ENCODE measurements around the gene ITGA3. TPM values are rescaled to one million over a fixed set of nuclear protein-coding genes. Genes with fewer than 3 reads are reported as not detected.
A peak's percentile ranks its signal among the peaks of the same experiment; 100 is the strongest.

ITGA3 gene
- total RNA-seq, 4 donors from 2014 or later, result 44.4 to 86.3 (median 77.0) TPM

DNA sequence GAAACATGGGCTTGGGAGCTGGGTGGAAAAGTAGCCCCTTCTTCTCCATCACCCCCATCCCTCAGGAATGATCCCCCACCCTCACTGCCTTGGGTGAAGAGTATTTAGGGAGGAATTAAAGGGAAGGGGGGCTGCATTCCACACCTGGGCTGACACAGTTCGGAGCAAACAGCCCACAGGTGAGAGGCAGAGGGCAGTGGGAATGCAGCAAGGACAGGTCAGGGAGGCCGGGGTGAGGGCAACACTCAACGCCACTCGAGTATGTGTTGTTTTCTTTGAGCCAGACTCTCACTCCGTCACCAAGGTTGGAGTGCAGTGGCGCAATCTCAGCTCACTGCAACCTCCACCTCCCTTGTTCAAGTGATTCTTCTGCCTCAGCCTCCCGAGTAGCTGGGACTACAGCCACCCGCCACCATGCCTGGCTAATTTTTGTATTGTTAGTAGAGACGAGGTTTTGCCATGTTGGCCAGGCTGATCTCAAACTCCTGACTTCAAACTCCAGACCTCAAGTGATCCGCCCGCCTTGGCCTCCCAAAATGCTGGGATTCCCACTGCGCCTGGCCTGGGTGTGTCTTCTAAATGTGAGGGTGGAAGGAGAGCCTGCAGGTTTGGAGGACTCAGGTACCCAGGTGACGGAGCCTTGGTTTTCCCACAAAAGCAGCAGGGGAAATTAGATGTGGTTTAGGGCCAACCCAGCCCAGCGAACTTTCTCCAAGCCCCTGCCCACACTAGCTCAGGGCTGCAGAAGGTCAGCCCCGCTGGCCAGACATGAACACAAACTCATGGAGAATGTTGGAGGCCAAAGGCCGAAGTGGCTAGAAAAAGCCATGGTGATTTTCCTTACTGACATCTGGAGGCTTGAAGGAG, 21.2 kb upstream of the ITGA3 start:
- intact Hi-C loops (cut with DNase I), result no loop called here
- H3K27me3 ChIP-seq, result no peaks in the 10 kb centered on the region
- H3K27ac ChIP-seq, result peak overlapping the region in 1 of 4 donors; percentile 14
- peaks cover 8 to 45% (median 20%) of the 10 kb centered on the region in 3 donors for H3K4me1 ChIP-seq
- H3K36me3 ChIP-seq, result no peaks in the 10 kb centered on the region
- DNase-seq, result no peak
- H3K9me3 ChIP-seq, result no peaks in the 10 kb centered on the region
- H3K4me3 ChIP-seq, result no peak overlapping the region
- TF ChIP-seq POLR2A (IDR thresholded peaks at IDR 0.05), result no peak
- WGBS, 2 donors, result 78 to 87% methylated on average over 9 to 12 of the region's 16 CpGs

DNA sequence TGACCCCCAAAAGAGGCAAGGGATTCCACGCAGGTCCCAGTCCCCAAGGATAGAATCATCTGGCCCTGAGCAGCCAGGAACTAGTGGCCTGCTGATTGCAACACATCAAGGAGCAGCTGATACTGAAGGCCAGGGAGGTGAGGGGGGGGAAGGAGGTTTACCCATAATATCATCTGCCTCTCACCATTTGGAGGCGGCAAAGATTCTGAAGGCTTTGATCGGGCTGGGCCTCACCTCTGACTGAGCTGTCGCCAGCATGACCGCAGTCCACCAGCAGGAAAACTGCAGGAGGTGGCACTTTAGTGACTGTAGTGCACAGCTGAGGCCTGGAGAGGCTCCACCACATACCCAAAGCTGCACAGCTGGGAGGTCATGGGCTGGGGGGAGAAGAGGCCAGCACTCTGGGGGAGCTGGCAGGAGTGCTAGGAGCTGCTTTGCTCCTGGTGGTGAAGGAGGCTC, 20.5 kb upstream of the ITGA3 start:
- WGBS, 2 donors, result 82 to 90% methylated on average over 1 to 3 of the region's 5 CpGs
- intact Hi-C loops (cut with DNase I), result no loop called here

DNA sequence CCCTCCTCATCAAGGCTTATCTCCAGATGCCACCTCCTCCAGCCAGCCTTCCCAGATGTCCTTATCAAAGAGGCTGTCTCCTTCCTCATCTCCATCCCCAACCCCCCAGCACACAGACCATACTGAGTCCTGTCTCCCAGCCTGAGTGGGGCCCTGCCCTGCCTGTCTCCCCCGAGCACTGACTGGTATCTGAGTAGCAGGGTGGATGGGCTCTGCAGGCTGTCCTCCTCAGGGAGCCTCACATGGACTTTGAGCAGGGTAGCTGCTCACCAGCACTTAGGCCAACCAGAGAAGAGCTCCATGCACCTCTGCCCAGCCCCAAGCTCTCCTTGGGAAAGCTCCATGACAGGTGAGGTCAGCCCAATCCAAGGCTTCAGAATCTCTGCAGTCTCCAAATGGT, 20.0 kb upstream of the ITGA3 start:
- Histone ChIP-seq H3K27me3 (no peaks in the 10 kb centered on the region), H3K27ac (no peak overlapping the region), H3K4me1 (peaks cover 8 to 45% (median 20%) of the 10 kb centered on the region in 3 donors), H3K36me3 (no peaks in the 10 kb centered on the region), H3K9me3 (no peaks in the 10 kb centered on the region), H3K4me3 (no peak overlapping the region)
- WGBS, 2 donors, result no CpG with 5 or more reads among the region's 1 CpG
- intact Hi-C loops (cut with DNase I), result no loop called here
- TF ChIP-seq, protein P1, sequence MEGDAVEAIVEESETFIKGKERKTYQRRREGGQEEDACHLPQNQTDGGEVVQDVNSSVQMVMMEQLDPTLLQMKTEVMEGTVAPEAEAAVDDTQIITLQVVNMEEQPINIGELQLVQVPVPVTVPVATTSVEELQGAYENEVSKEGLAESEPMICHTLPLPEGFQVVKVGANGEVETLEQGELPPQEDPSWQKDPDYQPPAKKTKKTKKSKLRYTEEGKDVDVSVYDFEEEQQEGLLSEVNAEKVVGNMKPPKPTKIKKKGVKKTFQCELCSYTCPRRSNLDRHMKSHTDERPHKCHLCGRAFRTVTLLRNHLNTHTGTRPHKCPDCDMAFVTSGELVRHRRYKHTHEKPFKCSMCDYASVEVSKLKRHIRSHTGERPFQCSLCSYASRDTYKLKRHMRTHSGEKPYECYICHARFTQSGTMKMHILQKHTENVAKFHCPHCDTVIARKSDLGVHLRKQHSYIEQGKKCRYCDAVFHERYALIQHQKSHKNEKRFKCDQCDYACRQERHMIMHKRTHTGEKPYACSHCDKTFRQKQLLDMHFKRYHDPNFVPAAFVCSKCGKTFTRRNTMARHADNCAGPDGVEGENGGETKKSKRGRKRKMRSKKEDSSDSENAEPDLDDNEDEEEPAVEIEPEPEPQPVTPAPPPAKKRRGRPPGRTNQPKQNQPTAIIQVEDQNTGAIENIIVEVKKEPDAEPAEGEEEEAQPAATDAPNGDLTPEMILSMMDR (IDR thresholded peaks at IDR 0.05), result no peak
- DNase-seq, result no peak

More for the DNA sequence above, 20.5 kb upstream of the ITGA3 start:
- Histone ChIP-seq H3K4me3 (no peak overlapping the region), H3K27me3 (no peaks in the 10 kb centered on the region), H3K36me3 (no peaks in the 10 kb centered on the region), H3K27ac (no peak overlapping the region), H3K9me3 (no peaks in the 10 kb centered on the region), H3K4me1 (peaks cover 8 to 45% (median 20%) of the 10 kb centered on the region in 3 donors)
- TF ChIP-seq POLR2A (IDR thresholded peaks at IDR 0.05), result no peak
- TF ChIP-seq, protein P1 (IDR thresholded peaks at IDR 0.05), result no peak
- no peak for DNase-seq

DNA sequence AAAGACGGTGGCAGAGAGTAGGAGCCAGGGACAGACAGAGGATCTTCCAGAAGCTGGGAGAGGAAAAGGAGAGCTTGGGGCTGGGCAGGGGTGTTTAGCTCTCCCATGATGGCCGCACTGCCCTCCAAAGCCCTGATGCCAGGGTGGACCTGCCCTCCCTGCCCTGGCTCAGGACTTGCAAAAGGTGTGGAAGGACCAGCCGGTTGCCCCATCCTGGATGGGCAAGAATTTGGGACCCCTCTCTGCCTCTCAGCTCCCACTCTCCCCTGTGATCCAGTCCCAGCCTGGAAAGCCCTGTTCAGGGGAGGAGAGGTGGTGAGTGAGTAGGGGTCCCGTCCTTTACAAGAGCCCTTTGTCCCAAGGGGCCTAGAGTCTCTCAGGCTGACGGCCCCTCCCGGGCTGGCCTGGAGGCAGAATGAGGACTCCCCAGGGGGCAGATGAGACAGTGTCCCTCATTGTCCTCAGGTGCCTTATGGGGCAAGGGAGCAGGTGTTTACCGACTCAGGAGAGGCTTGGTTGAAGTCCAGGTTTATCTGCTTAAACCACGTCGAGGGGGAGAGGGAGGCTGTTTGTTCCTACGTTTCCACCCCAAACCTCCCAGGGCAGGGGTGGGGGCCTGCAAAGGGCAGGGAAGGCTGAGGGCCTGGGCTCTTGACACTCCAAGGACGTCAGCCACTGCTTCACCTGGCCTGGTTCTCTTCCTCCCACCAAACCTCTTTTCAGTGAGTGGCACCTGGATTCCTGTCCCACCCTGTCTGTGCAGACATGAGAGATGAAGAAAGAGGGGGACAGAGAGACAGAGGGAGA, 19.3 kb upstream of the ITGA3 start:
- intact Hi-C loops (cut with DNase I), result no loop called here
- no peaks in the 10 kb centered on the region for H3K27me3 ChIP-seq
- no peak for DNase-seq
- 63 to 65% methylated on average over 1 to 7 of the region's 11 CpGs for WGBS, 2 donors
- H3K4me3 ChIP-seq, result no peak overlapping the region
- peaks cover 8 to 45% (median 20%) of the 10 kb centered on the region in 3 donors for H3K4me1 ChIP-seq
- no peaks in the 10 kb centered on the region for H3K36me3 ChIP-seq
- TF ChIP-seq POLR2A (IDR thresholded peaks at IDR 0.05), result no peak
- TF ChIP-seq, protein P1 (IDR thresholded peaks at IDR 0.05), result no peak
- H3K9me3 ChIP-seq, result no peaks in the 10 kb centered on the region
- H3K27ac ChIP-seq, result peak overlapping the region in 3 of 4 donors; percentile 38 to 70 (median 48)

DNA sequence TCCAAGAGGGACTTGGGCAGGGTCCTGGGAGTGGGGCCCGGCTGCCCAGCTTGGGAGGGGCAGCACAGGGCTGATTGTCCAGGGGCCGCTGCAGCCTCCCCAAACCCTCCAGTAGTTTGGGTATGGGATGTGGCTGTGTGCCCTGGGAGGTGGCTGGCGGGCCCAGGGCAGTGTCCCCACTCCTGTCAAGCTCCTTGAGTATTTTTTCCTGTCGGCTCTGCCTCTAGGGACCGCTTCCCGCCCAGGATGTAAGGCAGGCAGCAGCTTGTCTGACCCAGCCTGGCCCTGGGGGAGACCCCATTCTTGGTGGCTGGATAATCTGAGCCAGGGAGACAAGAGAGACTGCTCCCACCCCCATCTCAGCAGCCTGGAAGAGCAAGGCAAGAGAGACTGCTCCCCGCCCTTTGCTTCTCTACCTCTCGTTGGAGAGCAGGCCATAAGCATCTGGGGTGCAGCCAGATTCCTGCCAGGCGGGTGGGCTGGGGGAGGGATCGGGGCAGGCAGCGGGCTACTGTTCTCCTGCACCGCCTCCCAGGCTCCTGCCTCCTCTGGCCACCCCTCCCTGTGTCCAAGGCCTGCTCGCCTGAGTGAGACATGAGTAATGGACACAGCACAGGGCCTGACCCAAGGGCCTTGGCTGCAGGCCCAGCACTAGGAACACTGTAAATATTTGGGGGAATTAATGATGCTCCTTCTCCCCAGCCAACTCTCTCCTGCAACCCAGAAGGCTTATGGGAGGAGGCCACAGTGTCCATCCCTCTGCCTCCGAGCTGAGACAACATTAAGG, 18.4 kb upstream of the ITGA3 start:
- no peaks in the 10 kb centered on the region for H3K9me3 ChIP-seq
- peaks cover 8 to 45% (median 20%) of the 10 kb centered on the region in 3 donors for H3K4me1 ChIP-seq
- no peak overlapping the region for H3K4me3 ChIP-seq
- no peaks in the 10 kb centered on the region for H3K36me3 ChIP-seq
- 51 to 52% methylated on average over 3 to 6 of the region's 14 CpGs for WGBS, 2 donors
- intact Hi-C loops (cut with DNase I), result no loop called here
- TF ChIP-seq, protein P1 (IDR thresholded peaks at IDR 0.05), result no peak
- no peak for TF ChIP-seq POLR2A (IDR thresholded peaks at IDR 0.05)
- H3K27me3 ChIP-seq, result no peaks in the 10 kb centered on the region
- peak overlapping the region in 3 of 4 donors; percentile 38 to 70 (median 48) for H3K27ac ChIP-seq
- DNase-seq, result no peak
